GM20431 (cell line): ENCODE results near the gene OR8K5.
"Not testable (repeated sequence)": the region's sequence is repeated elsewhere in the genome, so short reads cannot be mapped to it uniquely, and the experiment has no call there.

Experiments used
- in situ Hi-C: fragments of 300-500 bp; cut with MseI, MboI; formaldehyde crosslinking; loops from one replicate; pipeline ENCODE4 v1.15.0; 2020; ENCODE audit warnings: low sequenced_read_pairs; ENCODE audit not compliant: unreplicated experiment

Gene OR8K5, protein sequence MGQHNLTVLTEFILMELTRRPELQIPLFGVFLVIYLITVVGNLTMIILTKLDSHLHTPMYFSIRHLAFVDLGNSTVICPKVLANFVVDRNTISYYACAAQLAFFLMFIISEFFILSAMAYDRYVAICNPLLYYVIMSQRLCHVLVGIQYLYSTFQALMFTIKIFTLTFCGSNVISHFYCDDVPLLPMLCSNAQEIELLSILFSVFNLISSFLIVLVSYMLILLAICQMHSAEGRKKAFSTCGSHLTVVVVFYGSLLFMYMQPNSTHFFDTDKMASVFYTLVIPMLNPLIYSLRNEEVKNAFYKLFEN

GRCh38 chr11:56160217-56160616 is at the start of gene OR8K5:
Gene OR8K5 (minus strand): TSS chr11:56160317. CDS start chr11:56160317, 0 bp downstream.
- in situ Hi-C loops, result no loop called here

GRCh38 chr11:56207790-56208189 is 47.7 kb upstream of the OR8K5 start:
- in situ Hi-C loops, result no loop called here

DNA sequence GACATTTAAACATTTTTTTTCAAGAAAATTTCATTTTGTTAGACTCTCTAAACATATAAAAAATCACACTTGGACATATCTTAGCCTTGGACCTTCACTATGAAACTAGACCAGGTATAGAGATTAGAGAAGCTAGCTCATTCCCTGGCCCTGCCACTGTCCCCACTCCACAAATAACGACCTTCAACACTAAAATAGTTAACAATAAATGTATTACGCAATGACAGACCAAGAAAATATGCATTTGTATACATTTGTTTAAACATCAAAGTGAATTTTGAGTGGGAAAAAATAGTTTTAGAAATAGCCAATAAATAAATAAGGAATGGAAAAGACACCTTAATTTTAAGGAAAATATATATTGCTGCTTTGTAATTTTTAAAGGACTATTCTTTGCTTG is 37.2 kb upstream of the OR8K5 start:
- in situ Hi-C loops, result no loop called here

- in situ Hi-C loops, result no loop called here
Measured at GRCh38 chr11:56196705-56197104, 36.6 kb upstream of the OR8K5 start.

DNA sequence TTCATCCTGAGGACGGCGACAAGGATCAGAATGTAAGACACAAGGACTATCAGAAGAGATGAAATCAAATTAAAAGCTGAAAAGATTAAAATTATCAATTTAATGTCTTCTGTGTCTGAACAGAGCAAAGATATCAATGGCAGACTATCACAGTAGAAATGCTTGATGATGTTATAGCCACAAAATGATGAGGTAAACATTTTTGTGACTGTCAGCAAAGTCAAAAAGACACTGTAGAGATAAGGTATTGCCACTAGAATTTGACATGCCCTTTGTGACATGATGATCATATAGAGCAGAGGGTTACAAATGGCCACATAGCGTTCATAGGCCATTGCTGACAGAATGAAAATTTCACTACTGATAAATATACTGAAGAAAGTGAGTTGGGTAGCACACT is 28.5 kb upstream of the OR8K5 start:
- in situ Hi-C loops, result no loop called here

- in situ Hi-C loops, result no loop called here
Measured at GRCh38 chr11:56183459-56183858, 23.3 kb upstream of the OR8K5 start.

DNA sequence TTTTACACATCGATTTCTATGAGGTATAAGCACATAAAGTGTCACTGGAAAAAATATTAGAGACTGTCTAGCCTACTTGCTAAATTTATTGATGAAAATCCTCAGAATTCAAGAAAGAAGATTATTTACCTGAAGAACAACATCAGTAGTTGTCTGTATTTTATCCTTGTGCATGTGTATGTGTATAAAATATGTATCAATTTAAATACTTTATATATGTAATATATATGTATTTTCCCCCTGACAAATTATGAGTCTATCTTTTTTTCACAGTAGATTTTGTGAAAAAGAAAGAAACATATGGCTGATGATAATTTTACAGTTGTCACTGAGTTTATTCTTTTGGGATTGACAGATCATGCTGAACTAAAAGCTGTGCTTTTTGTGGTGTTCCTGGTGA is 16.2 kb upstream of the OR8K5 start, which contains the start of gene OR5J2:
TSS of gene OR5J2 (plus strand) at position 301 of the 400 bp plus-strand sequence. CDS start at position 301, 0 bp downstream.
- in situ Hi-C loops, result no loop called here

GRCh38 chr11:56172256-56172830 is 12.2 kb upstream of the OR8K5 start:
- in situ Hi-C loops, result no loop called here

DNA sequence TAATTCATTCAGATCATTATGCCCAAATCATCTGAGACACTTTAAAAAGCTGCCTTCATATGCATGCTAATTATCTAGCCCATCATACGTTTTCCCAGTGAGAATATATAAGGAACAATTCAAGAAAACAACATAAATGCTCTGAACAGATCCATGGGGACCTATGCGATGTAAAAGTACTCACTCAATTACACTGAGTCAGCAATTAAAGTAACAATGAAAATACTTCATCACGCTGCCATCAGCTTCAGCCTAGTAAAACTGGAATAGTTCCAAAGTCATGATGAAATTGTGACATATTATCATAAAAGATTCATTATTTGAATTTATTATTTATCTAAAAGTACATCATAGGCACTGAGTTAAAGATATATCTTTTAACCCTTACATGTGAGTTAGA is 3.7 kb upstream of the OR8K5 start:
- in situ Hi-C loops, result no loop called here

- in situ Hi-C loops, result no loop called here
Measured at GRCh38 chr11:56152333-56152732, 7.8 kb downstream of the OR8K5 start.

DNA sequence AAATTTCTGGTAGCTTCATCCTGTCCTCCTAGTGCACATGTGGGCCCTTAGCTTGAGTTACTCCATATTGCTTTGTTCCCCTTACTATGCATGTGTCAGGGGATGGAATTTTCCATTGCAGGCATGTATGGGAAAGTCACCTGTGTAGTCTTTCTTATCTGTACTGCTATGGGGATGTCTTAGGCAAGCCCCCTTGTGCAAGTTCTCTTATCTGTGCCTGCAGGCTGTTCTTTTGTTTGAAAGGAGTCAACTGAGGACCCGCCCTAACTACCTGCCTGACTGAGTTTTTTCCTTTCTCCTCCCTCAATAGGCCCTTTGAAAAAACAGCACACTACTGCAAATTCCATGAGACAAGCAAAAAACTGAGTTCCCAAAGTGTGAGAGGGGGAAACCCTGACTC is 8.7 kb downstream of the OR8K5 start:
- in situ Hi-C loops, result no loop called here

GRCh38 chr11:56143681-56144080 is 16.4 kb downstream of the OR8K5 start:
- in situ Hi-C loops, result not testable (repeated sequence)

DNA sequence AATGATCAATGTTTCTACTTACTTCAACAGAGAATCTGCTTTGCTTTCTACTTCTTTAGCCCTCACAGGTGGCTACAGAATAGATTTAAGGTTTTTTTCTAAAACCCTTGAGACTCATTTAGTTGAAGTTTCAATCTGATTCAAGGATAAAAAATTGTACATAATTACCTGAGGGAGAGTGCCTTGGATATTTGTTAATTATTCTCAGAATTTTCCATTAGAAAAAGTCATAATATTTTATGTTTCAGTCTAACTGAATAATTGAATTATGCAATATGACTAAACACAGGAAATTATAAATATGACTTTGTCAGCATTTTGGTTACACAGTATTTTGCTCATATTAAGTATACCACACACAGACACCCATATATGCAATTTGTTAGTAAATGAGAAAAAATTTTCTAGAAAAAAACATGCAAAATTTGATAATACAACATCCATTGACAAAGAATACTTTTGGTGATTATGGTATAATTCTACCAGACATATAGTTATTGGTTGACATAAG is 19.9 kb downstream of the OR8K5 start, which contains the start of gene OR8J3:
TSS of gene OR8J3 (minus strand) at position 51 of the 511 bp plus-strand sequence. CDS start 2,483 bp downstream, outside the sequence.
- in situ Hi-C loops, result no loop called here

DNA sequence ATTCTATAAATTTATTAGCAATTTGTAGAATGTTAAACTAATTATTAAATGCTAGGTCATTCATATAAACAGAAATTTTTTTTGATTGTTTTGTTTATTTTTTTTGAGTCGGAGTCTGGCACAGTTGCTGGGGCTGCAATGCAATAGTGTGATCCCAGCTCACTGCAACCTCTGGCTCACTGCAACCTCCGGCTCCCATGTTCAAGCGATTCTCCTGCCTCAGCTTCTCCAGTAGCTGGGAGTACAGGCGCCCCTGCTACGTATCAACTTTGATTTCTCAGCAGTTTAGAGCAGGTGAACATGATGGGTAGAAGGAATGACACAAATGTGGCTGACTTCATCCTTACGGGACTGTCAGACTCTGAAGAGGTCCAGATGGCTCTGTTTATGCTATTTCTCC is 38.0 kb downstream of the OR8K5 start, which contains the start of gene OR8H3:
TSS of gene OR8H3 (plus strand) at position 301 of the 400 bp plus-strand sequence. CDS start at position 301, 0 bp downstream.
- in situ Hi-C loops, result no loop called here
